ENCODE results near the gene EXOC3.

The EXOC3 gene

DNA sequence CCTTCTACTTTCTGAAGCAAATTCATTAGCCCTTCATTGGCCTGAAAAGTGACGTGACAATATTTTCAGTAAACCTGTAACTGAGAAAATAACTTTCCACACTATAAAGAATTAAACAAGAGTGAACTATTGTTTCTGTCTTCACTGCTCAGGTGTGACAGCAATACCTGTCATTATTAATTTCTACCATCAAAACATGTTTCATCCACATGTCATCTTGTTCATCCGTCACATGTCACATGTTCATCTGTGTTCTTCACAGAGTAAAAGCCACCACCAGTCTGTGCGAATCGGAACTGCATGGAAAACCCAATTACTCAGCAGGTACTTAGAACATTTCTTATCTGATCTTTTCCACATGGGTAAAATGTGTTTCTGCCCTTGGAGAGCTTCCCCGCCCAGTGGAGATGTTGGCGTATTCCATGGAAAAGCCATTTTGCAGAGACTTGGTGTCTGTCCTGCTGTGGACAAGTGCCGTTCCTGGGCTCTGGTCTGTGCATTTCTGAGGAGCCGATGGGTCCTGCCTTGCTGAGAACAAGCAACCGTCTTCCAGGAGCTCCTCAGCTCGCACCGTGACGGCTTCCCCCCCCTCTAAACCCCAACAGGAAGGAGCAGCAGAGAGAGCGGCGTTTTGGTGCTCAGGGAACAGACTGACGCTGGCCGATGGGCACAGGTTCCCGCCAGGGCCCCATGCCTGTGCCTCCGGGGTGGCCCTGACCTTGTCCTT lies 10.6 kb upstream of the EXOC3 start:
- TF ChIP-seq, protein P1, sequence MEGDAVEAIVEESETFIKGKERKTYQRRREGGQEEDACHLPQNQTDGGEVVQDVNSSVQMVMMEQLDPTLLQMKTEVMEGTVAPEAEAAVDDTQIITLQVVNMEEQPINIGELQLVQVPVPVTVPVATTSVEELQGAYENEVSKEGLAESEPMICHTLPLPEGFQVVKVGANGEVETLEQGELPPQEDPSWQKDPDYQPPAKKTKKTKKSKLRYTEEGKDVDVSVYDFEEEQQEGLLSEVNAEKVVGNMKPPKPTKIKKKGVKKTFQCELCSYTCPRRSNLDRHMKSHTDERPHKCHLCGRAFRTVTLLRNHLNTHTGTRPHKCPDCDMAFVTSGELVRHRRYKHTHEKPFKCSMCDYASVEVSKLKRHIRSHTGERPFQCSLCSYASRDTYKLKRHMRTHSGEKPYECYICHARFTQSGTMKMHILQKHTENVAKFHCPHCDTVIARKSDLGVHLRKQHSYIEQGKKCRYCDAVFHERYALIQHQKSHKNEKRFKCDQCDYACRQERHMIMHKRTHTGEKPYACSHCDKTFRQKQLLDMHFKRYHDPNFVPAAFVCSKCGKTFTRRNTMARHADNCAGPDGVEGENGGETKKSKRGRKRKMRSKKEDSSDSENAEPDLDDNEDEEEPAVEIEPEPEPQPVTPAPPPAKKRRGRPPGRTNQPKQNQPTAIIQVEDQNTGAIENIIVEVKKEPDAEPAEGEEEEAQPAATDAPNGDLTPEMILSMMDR (IDR thresholded peaks at IDR 0.05; ENCODE audit: insufficient read depth, low read length, missing control alignments), result no peak
- no peak overlapping the region for H3K4me3 ChIP-seq (ENCODE audit: low read depth, low read length)
- no peak for DNase-seq (ENCODE audit: low read depth, low spot score)
- CTCF ChIA-PET, result interaction anchor here (0.6 to 8.6 kb wide), 13 partner anchors 8 to 115 kb away, joined by 3 to 97 read pairs (median 5); partner anchors contain the start of gene AHRR
- POLR2A ChIA-PET, result no interaction called here

- CTCF ChIA-PET, result interaction anchor here (1.0 to 8.6 kb wide), 11 partner anchors 7 to 115 kb away, joined by 3 to 97 read pairs (median 4); partner anchors contain the start of gene AHRR
- no peak for DNase-seq (ENCODE audit: low read depth, low spot score)
- TF ChIP-seq, protein P1 (IDR thresholded peaks at IDR 0.05; ENCODE audit: insufficient read depth, low read length, missing control alignments), result no peak
- POLR2A ChIA-PET, result interaction anchor here (0.6 kb wide), 1 partner anchor 46 kb away, joined by 3 read pairs; no protein-coding TSS in a partner anchor
- no peak overlapping the region for H3K4me3 ChIP-seq (ENCODE audit: low read depth, low read length)
Measured at GRCh38 chr5:432928-433791, 9.8 kb upstream of the EXOC3 start.

- POLR2A ChIA-PET, result interaction anchor here (0.6 kb wide), 1 partner anchor 45 kb away, joined by 3 read pairs; no protein-coding TSS in a partner anchor
- DNase-seq (ENCODE audit: low read depth, low spot score), result no peak
- TF ChIP-seq, protein P1 (IDR thresholded peaks at IDR 0.05; ENCODE audit: insufficient read depth, low read length, missing control alignments), result no peak
- no peak overlapping the region for H3K4me3 ChIP-seq (ENCODE audit: low read depth, low read length)
- CTCF ChIA-PET, result interaction anchor here (1.0 to 8.6 kb wide), 7 partner anchors 11 to 116 kb away, joined by 3 to 97 read pairs (median 4); no protein-coding TSS in a partner anchor
Measured at GRCh38 chr5:433836-434235, 9.1 kb upstream of the EXOC3 start.

- TF ChIP-seq, protein P1 (IDR thresholded peaks at IDR 0.05; ENCODE audit: insufficient read depth, low read length, missing control alignments), result no peak
- ChIA-PET CTCF (interaction anchor here (0.6 to 8.6 kb wide), 8 partner anchors 10 to 126 kb away, joined by 3 to 97 read pairs (median 3); no protein-coding TSS in a partner anchor), POLR2A (no interaction called here)
- H3K4me3 ChIP-seq (ENCODE audit: low read depth, low read length), result no peak overlapping the region
- DNase-seq (ENCODE audit: low read depth, low spot score), result no peak
Measured at GRCh38 chr5:434443-435146, 8.4 kb upstream of the EXOC3 start.

GRCh38 chr5:435156-435790 lies 7.7 kb upstream of the EXOC3 start:
- ChIA-PET POLR2A (no interaction called here), CTCF (interaction anchor here (0.6 to 8.6 kb wide), 7 partner anchors 11 to 127 kb away, joined by 3 to 97 read pairs (median 3); no protein-coding TSS in a partner anchor)
- TF ChIP-seq, protein P1 (IDR thresholded peaks at IDR 0.05; ENCODE audit: insufficient read depth, low read length, missing control alignments), result no peak
- H3K4me3 ChIP-seq (ENCODE audit: low read depth, low read length), result no peak overlapping the region
- DNase-seq (ENCODE audit: low read depth, low spot score), result no peak

All from AG04449 (cell line).